Brain microvascular endothelial cell (primary cell): ENCODE results near the gene NAGK.
"Not testable (repeated sequence)": the region's sequence is repeated elsewhere in the genome, so short reads cannot be mapped to it uniquely, and the experiment has no call there.

Experiments used
- DNase-seq: peaks from one replicate; pipeline ENCODE4 v3.0.0-alpha.2; 2020
- H3K27ac ChIP-seq: fragments of 250-450 bp; sonication (Bioruptor Pico); 2 replicates; pipeline ENCODE4 v1.5.1; 2020; ENCODE audit warnings: mild to moderate bottlenecking, moderate library complexity
- H3K27me3 ChIP-seq: fragments of 250-450 bp; sonication (Bioruptor Pico); replicated peaks from 2 replicates; pipeline ENCODE4 v1.5.1; 2020; ENCODE audit warnings: mild to moderate bottlenecking
- H3K36me3 ChIP-seq: fragments of 250-450 bp; sonication (Bioruptor Pico); replicated peaks from 2 replicates; pipeline ENCODE4 v1.5.1; 2020; ENCODE audit warnings: mild to moderate bottlenecking
- H3K4me3 ChIP-seq: 2 replicates; pipeline ENCODE4 v1.5.1; 2011; ENCODE audit warnings: low read depth, mild to moderate bottlenecking, control low read depth, low read length, moderate library complexity
- in situ Hi-C: cut with HindIII; loops from 2 replicates; pipeline ENCODE4 v1.10.0; 2017; ENCODE audit warnings: low sequenced_read_pairs, low pct_ligation_motif_present
- TF ChIP-seq, protein P1 (sequence below): IDR thresholded peaks from 2 replicates; pipeline ENCODE4 v1.5.1; 2011; ENCODE audit warnings: low read depth, mild to moderate bottlenecking, moderate library complexity, low read length, control low read depth, inconsistent platforms; ENCODE audit errors: missing control alignments

The NAGK gene

GRCh38 chr2:71045151-71045550 lies 23.3 kb upstream of the NAGK start:
- Histone ChIP-seq H3K27ac (no peak overlapping the region), H3K36me3 (no peaks in the 10 kb centered on the region), H3K4me3 (no peak overlapping the region), H3K27me3 (no peaks in the 10 kb centered on the region)
- TF ChIP-seq, protein P1, sequence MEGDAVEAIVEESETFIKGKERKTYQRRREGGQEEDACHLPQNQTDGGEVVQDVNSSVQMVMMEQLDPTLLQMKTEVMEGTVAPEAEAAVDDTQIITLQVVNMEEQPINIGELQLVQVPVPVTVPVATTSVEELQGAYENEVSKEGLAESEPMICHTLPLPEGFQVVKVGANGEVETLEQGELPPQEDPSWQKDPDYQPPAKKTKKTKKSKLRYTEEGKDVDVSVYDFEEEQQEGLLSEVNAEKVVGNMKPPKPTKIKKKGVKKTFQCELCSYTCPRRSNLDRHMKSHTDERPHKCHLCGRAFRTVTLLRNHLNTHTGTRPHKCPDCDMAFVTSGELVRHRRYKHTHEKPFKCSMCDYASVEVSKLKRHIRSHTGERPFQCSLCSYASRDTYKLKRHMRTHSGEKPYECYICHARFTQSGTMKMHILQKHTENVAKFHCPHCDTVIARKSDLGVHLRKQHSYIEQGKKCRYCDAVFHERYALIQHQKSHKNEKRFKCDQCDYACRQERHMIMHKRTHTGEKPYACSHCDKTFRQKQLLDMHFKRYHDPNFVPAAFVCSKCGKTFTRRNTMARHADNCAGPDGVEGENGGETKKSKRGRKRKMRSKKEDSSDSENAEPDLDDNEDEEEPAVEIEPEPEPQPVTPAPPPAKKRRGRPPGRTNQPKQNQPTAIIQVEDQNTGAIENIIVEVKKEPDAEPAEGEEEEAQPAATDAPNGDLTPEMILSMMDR = no peak
- in situ Hi-C loops = no loop called here
- DNase-seq = no peak

GRCh38 chr2:71045865-71046548 lies 22.4 kb upstream of the NAGK start:
- in situ Hi-C loops = no loop called here
- no peak for DNase-seq
- Histone ChIP-seq H3K27ac (no peak overlapping the region), H3K27me3 (no peaks in the 10 kb centered on the region), H3K36me3 (no peaks in the 10 kb centered on the region), H3K4me3 (no peak overlapping the region)
- TF ChIP-seq, protein P1 = no peak

- no peak for DNase-seq
- no peaks in the 10 kb centered on the region for H3K36me3 ChIP-seq
- in situ Hi-C loops = no loop called here
- no peaks in the 10 kb centered on the region for H3K27me3 ChIP-seq
- H3K27ac ChIP-seq = no peak overlapping the region
- H3K4me3 ChIP-seq = no peak overlapping the region
- TF ChIP-seq, protein P1 = no peak
Measured at GRCh38 chr2:71048096-71048495, 20.4 kb upstream of the NAGK start.

DNA sequence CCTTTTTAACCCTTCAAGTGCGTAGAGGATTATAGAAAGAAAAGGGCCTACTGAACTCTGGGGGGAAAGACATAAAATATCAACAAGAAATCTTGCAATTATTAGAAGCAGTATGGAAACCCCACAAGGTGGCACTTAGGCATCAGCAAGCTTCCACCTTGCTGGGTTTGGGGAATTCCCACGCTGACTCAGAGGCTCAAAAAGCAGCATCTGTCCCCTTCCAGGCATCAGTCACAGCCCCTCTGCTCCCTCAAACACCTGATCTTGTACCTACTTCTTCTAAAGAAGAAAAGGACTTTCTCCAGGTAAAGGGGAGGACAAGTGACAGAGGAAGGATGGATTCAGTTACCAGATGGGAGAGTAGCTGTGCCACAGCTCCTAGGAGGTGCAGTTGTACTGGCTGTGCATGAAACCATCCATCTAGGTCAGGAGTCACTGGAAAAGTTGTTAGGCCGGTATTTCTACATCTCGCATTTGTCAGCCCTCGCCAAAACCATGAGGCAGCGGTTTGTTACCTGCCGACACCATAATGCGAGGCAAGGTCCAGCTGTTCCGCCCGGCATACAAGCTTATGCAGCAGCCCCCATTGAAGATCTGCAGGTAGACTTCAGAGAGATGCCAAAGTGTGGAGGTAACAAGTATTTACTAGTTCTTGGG lies 18.6 kb upstream of the NAGK start:
- H3K27me3 ChIP-seq, H3K4me3 ChIP-seq, DNase-seq, in situ Hi-C loops, H3K36me3 ChIP-seq, H3K27ac ChIP-seq: not testable (repeated sequence)

GRCh38 chr2:71055206-71055740 lies 13.2 kb upstream of the NAGK start:
- H3K27ac ChIP-seq, H3K4me3 ChIP-seq, in situ Hi-C loops, DNase-seq, H3K36me3 ChIP-seq, H3K27me3 ChIP-seq: not testable (repeated sequence)

DNA sequence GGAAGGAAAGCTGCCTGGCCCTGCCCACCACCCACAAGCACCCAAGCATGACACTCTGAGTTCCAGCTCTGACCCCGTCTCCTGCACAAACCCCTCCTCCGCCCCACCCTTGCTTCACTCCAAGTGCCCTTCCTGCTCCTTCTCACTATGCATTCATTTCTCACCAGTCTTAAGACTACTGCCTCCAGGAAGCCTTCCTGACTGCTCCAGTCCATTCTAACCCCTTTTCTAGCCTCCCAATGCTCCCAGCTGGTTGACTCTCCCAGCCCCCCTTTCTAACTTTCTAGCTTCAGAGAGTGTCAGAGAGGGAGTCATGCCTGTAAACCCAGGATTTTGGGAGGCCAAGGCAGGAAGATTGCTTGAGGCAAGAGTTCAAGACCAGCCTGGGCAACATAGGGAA lies 8.2 kb upstream of the NAGK start:
- Histone ChIP-seq H3K27ac (no peak overlapping the region), H3K36me3 (no peaks in the 10 kb centered on the region), H3K27me3 (peaks cover 6% of the 10 kb centered on the region), H3K4me3 (no peak overlapping the region)
- in situ Hi-C loops = no loop called here
- no peak for DNase-seq
- TF ChIP-seq, protein P1 = no peak
